Neuronal stem cell (in vitro differentiated cells): Measurements from ENCODE around the gene ARHGAP5.

ENCODE experiments used
- DNase-seq: peaks from one replicate; pipeline ENCODE4 v3.0.0-alpha.2; 2013; ENCODE audit warnings: low spot score
- H2AFZ ChIP-seq: one replicate; pipeline ENCODE4 v1.6.1; 2013; ENCODE audit warnings: mild to moderate bottlenecking, low read length, inconsistent platforms
- H2AK5ac ChIP-seq: 2 replicates; pipeline ENCODE4 v1.6.1; 2013; ENCODE audit warnings: low read depth, mild to moderate bottlenecking, inconsistent platforms, low read length, moderate library complexity, mixed read lengths
- H2BK120ac ChIP-seq: 2 replicates; pipeline ENCODE4 v1.6.1; 2013; ENCODE audit warnings: low read depth, mild to moderate bottlenecking, inconsistent platforms, low read length, moderate library complexity, mixed read lengths
- H2BK12ac ChIP-seq: one replicate; pipeline ENCODE4 v1.6.1; 2013; ENCODE audit warnings: low read length, inconsistent platforms
- H2BK15ac ChIP-seq: 2 replicates; pipeline ENCODE4 v1.6.1; 2013; ENCODE audit warnings: mild to moderate bottlenecking, low read length, inconsistent platforms, mixed read lengths
- H2BK5ac ChIP-seq: one replicate; pipeline ENCODE4 v1.6.1; 2013; ENCODE audit warnings: inconsistent platforms, mild to moderate bottlenecking, low read length, moderate library complexity
- H3K14ac ChIP-seq: one replicate; pipeline ENCODE4 v1.6.1; 2013; ENCODE audit warnings: low read length, inconsistent platforms
- H3K18ac ChIP-seq: 2 replicates; pipeline ENCODE4 v1.6.1; 2013; ENCODE audit warnings: low read length, inconsistent platforms
- H3K23ac ChIP-seq: 2 replicates; pipeline ENCODE4 v1.6.1; 2013; ENCODE audit warnings: low read depth, mild to moderate bottlenecking, mixed read lengths, low read length, inconsistent platforms; ENCODE audit not compliant: poor library complexity
- H3K27ac ChIP-seq: replicated peaks from 3 replicates; pipeline ENCODE4 v1.5.1; 2013; ENCODE audit warnings: low read length, inconsistent platforms
- H3K27me3 ChIP-seq, 3 experiments: 2 replicates each; pipeline ENCODE4 v1.6.1; 2013; ENCODE audit warnings: low read length in 3 of 3, mild to moderate bottlenecking in 2 of 3, inconsistent platforms in 1 of 3, low read depth in 1 of 3, mixed read lengths in 1 of 3, moderate library complexity in 1 of 3; ENCODE audit not compliant: control insufficient read depth in 3 of 3, insufficient read depth in 3 of 3
- H3K36me3 ChIP-seq, 2 donors: replicated peaks in 1 of 2; 2 replicates each; pipeline ENCODE4 v1.6.1; 2013; ENCODE audit warnings: low read length in 2 of 2; ENCODE audit not compliant: control insufficient read depth in 2 of 2, insufficient read depth in 2 of 2
- H3K4ac ChIP-seq: 2 replicates; pipeline ENCODE4 v1.6.1; 2013; ENCODE audit warnings: inconsistent platforms, mild to moderate bottlenecking, low read length, moderate library complexity
- H3K4me1 ChIP-seq, 2 donors: 1 replicate in 1 of 2; 2 replicates in 1 of 2; pipeline ENCODE4 v1.6.1; 2013; ENCODE audit warnings: low read length in 2 of 2, low read depth in 1 of 2; ENCODE audit not compliant: control insufficient read depth in 2 of 2, insufficient read depth in 1 of 2
- H3K4me2 ChIP-seq: one replicate; pipeline ENCODE4 v1.6.1; 2013; ENCODE audit warnings: mild to moderate bottlenecking, low read length, inconsistent platforms; ENCODE audit not compliant: insufficient read depth, poor library complexity, severe bottlenecking
- H3K4me3 ChIP-seq, 2 donors: 2 replicates each; pipeline ENCODE4 v1.5.1; 2013; ENCODE audit warnings: low read length in 2 of 2, mild to moderate bottlenecking in 2 of 2, inconsistent platforms in 1 of 2, moderate library complexity in 1 of 2
- H3K79me1 ChIP-seq: one replicate; pipeline ENCODE4 v1.6.1; 2013; ENCODE audit warnings: low read depth, mild to moderate bottlenecking, inconsistent platforms, low read length, moderate library complexity
- H3K9ac ChIP-seq: one replicate; pipeline ENCODE4 v1.6.1; 2013; ENCODE audit warnings: mild to moderate bottlenecking, low read depth, low read length, inconsistent platforms; ENCODE audit not compliant: poor library complexity
- H3K9me3 ChIP-seq, 2 donors: replicated peaks in 1 of 2; 2 replicates each; pipeline versions ENCODE3 to v1.6.1; 2013; ENCODE audit warnings: low read length in 2 of 2, mild to moderate bottlenecking in 2 of 2, inconsistent platforms in 1 of 2, low read depth in 1 of 2, mixed read lengths in 1 of 2, moderate library complexity in 1 of 2; ENCODE audit not compliant: control insufficient read depth in 2 of 2, insufficient read depth in 1 of 2
- H4K8ac ChIP-seq: one replicate; pipeline ENCODE4 v1.6.1; 2013; ENCODE audit warnings: low read depth, mild to moderate bottlenecking, inconsistent platforms, low read length, moderate library complexity
- H4K91ac ChIP-seq: one replicate; pipeline ENCODE4 v1.6.1; 2013; ENCODE audit warnings: low read length, low read depth, mild to moderate bottlenecking, inconsistent platforms; ENCODE audit not compliant: poor library complexity
- WGBS, 2 donors: extraction: QIAGEN DNeasy Blood & Tissue Kit; methylation state at CpG; one replicate each; pipeline ENCODE4 v1.1.7; 2013; ENCODE audit warnings: missing lambda C conversion rate in 2 of 2, mixed read lengths in 1 of 2; ENCODE audit not compliant: insufficient read length in 2 of 2, insufficient replicate concordance in 1 of 2; ENCODE audit errors: extremely low coverage in 2 of 2; 5-methylcytosine and 5-hydroxymethylcytosine counted together

ARHGAP5 gene

DNA sequence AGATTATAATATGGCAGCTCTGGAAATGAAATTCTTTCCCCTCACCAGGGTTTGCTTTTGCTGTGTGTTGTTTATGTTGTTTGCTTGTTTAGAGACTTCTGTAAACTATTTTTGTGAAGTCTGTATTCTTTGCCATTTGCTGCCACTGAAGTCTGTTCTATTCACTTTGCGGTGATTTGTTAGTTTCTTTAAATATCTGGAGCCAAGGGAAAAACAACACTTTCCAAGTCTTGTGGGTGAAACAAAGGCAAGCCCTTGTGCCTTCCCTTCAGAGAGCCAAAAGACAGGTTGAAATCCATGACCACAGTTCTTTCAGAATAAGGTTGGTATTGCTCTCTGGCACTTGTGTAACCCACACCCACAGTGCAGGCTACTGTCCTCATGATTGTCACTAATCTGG is 65.2 kb downstream of the ARHGAP5 start:
- DNase-seq: no peak
- no peaks in the 10 kb centered on the region for H3K79me1 ChIP-seq

DNA sequence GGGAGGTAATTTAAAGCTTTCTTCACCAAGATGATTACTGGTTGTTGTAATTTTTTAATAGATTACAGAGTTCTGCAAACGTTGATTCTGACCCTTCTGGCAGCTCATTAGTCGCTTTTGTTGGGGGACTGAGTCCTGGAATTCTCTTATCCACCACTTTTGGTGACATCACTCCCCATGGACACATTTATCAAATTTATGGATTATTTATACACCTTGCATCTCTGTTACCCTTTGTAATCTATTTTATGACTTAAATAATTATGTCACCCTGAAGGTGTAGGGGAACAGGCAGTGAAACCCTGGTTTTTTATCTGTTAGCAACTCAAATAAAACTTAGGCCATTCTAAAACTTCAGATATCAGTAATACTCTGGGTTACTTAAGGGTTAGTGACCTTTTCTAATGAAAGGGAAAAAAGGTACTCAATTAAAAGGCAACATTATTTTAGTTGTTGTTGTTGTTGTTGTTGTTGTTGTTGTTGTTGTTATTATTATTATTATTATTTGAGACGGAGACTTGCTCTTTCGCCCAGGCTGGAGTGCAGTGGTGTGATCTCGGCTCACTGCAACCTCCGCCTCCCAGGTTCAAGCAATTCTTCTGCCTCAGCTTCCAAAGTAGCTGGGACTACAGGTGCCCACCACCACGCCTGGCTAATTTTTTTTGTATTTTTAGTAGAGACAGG is 65.8 kb downstream of the ARHGAP5 start:
- WGBS, 2 donors: no CpG with 5 or more reads among the region's 7 CpGs
- H3K14ac ChIP-seq: no peak overlapping the region

More for the DNA sequence above, 65.2 kb downstream of the ARHGAP5 start:
- H2AFZ ChIP-seq: no peak overlapping the region
- no peak overlapping the region for H3K9ac ChIP-seq
- no peak overlapping the region for H2AK5ac ChIP-seq
- H3K23ac ChIP-seq: no peak overlapping the region
- H2BK12ac ChIP-seq: no peak overlapping the region
- no peak overlapping the region for H3K18ac ChIP-seq
- H2BK120ac ChIP-seq: no peak overlapping the region
- WGBS, 2 donors: no CpG with 5 or more reads among the region's 1 CpG
- H4K8ac ChIP-seq: no peak overlapping the region
- no peak overlapping the region for H3K4me2 ChIP-seq
- no peaks in the 10 kb centered on the region for H3K27me3 ChIP-seq
- H3K36me3 ChIP-seq: peaks cover 5 to 71% of the 10 kb centered on the region in 2 donors
- no peak overlapping the region for H4K91ac ChIP-seq
- H2BK15ac ChIP-seq: no peak overlapping the region
- no peak overlapping the region for H3K14ac ChIP-seq
- H2BK5ac ChIP-seq: no peak overlapping the region
- no peak overlapping the region for H3K27ac ChIP-seq
- peaks cover 0 to 36% of the 10 kb centered on the region in 2 donors for H3K9me3 ChIP-seq
- no peaks in the 10 kb centered on the region for H3K4me1 ChIP-seq
- H3K4me3 ChIP-seq: no peak overlapping the region
- no peak overlapping the region for H3K4ac ChIP-seq

DNA sequence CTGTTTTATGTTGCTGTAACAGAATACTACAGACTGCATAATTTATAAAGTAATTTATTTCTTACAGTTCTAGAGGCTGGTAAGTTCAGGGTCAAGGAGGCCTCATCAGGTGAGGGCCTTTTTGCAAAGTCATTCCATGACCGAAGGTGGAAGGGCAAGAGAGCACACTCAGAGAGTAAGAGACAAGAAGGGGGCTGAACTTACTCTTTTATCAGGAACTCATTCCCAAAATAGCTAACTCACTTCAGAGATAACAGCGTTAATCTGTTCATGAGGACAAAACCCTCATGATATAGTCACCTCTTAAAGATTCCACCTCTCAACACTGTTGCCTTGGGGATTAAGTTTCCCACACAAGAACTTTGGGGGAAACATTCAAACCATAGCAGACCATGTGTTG is 73.3 kb downstream of the ARHGAP5 start:
- no peak overlapping the region for H2AFZ ChIP-seq
- H3K18ac ChIP-seq: no peak overlapping the region
- no peak overlapping the region for H3K4me3 ChIP-seq
- no peak overlapping the region for H3K27ac ChIP-seq
- H3K9me3 ChIP-seq: no peaks in the 10 kb centered on the region
- no peak overlapping the region for H2BK120ac ChIP-seq
- no peak overlapping the region for H2BK12ac ChIP-seq
- no peak overlapping the region for H2BK15ac ChIP-seq
- DNase-seq: no peak
- no peak overlapping the region for H3K4ac ChIP-seq
- no peak overlapping the region for H2AK5ac ChIP-seq
- no peaks in the 10 kb centered on the region for H3K27me3 ChIP-seq
- H4K91ac ChIP-seq: no peak overlapping the region
- no peaks in the 10 kb centered on the region for H3K4me1 ChIP-seq
- H3K14ac ChIP-seq: no peak overlapping the region
- H3K23ac ChIP-seq: no peak overlapping the region
- no peak overlapping the region for H2BK5ac ChIP-seq
- H3K9ac ChIP-seq: no peak overlapping the region
- no CpG with 5 or more reads among the region's 2 CpGs for WGBS, 2 donors
- no peak overlapping the region for H4K8ac ChIP-seq
- H3K79me1 ChIP-seq: no peaks in the 10 kb centered on the region
- peaks cover 19 to 99% of the 10 kb centered on the region in 2 donors for H3K36me3 ChIP-seq
- H3K4me2 ChIP-seq: no peak overlapping the region

More for the DNA sequence above, 65.8 kb downstream of the ARHGAP5 start:
- Histone ChIP-seq H3K4me1 (no peaks in the 10 kb centered on the region), H2BK120ac (no peak overlapping the region), H4K91ac (no peak overlapping the region), H2BK5ac (no peak overlapping the region), H2AFZ (no peak overlapping the region), H3K18ac (no peak overlapping the region), H3K9ac (no peak overlapping the region), H3K4me2 (no peak overlapping the region), H3K4ac (no peak overlapping the region), H3K27ac (no peak overlapping the region), H3K4me3 (no peak overlapping the region), H4K8ac (no peak overlapping the region), H3K79me1 (no peaks in the 10 kb centered on the region), H2AK5ac (no peak overlapping the region), H3K27me3 (no peaks in the 10 kb centered on the region), H3K36me3 (peaks cover 9 to 73% of the 10 kb centered on the region in 2 donors), H3K9me3 (peaks cover 0 to 32% of the 10 kb centered on the region in 2 donors), H2BK15ac (no peak overlapping the region), H3K23ac (no peak overlapping the region), H2BK12ac (no peak overlapping the region)
- DNase-seq: no peak

DNA sequence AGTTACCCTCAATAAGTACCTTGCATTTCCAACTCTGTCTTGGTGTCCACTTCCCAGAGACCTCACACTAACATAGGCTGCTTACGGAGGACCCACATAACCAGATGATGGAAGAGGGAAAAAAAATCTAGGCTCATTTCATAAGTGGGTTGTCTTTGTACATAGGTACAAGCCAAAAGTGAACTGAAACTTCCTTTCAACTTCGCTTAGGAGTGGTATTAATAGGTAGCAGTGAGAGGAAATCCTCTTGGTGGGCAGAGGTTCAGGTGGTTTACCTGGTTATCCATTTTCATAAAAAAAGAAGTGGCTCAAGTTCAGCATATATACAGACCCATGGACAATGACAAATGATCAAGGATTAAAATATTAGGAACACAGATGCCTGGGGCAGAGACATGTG is 88.9 kb downstream of the ARHGAP5 start:
- Histone ChIP-seq H3K36me3 (no peaks in the 10 kb centered on the region), H3K4me1 (no peaks in the 10 kb centered on the region), H4K91ac (no peak overlapping the region), H2AFZ (no peak overlapping the region), H2BK15ac (no peak overlapping the region), H3K9ac (no peak overlapping the region), H3K14ac (no peak overlapping the region), H3K27ac (no peak overlapping the region), H2BK12ac (no peak overlapping the region), H3K79me1 (no peaks in the 10 kb centered on the region), H2BK5ac (no peak overlapping the region), H4K8ac (no peak overlapping the region), H3K4me2 (no peak overlapping the region), H3K18ac (no peak overlapping the region), H3K23ac (no peak overlapping the region), H3K4ac (no peak overlapping the region), H3K4me3 (no peak overlapping the region), H2BK120ac (no peak overlapping the region), H3K9me3 (peaks cover 2 to 3% of the 10 kb centered on the region in 2 donors), H2AK5ac (no peak overlapping the region), H3K27me3 (no peaks in the 10 kb centered on the region)
- no CpG with 5 or more reads among the region's 2 CpGs for WGBS, 2 donors
- no peak for DNase-seq
